NB4 (cell line): Measurements from ENCODE around the gene RAD51B.

Source experiments
- POLR2A ChIP-seq: IDR thresholded peaks from 2 replicates; pipeline ENCODE4 v1.6.1; 2011; ENCODE audit warnings: mild to moderate bottlenecking; ENCODE audit not compliant: insufficient read length; ENCODE audit errors: extremely low read depth
- TF ChIP-seq, protein P1 (sequence below): IDR thresholded peaks from one replicate; pipeline ENCODE4 v1.5.1; 2012; ENCODE audit warnings: low read depth, low read length

DNA sequence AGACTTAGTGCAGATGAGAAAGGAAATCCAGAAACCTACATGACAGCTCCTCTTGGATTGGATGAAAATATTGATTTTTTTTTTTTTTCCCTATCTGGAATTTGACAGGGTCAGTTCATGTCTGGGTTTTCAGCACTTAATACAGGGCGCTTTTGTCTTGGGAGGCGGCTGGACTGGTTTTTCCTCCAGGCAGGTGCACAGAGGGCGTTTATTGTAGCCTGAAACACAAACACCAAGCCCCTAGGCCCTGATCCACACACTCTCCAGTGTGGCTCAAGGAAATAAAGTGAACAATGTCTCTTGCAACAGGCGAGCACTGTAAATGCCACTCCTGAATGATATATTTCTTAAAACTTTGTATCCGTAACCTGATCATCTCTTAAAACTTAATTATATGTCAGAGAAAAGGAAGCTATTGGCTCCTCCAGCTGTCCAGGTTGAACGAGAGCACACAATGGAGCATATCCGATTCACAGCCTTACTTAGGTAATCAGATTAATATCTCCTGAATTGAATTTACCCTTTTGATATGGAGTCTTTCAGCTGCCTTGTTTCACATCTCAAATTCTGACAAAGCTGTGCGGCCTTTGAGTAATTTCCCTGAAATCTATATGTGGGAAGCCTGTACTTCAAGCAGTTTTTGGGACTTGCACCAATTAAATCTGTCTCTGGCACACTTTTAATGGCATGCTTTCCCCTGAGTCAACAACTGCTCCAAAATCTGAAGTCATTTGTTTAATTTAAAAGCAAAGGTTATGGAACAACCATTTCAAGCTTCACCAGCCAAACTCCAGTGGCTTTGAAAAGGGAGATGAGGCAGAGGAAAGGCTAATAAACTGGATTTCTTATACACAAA lies 487.6 kb downstream of the RAD51B start:
- TF ChIP-seq, protein P1, sequence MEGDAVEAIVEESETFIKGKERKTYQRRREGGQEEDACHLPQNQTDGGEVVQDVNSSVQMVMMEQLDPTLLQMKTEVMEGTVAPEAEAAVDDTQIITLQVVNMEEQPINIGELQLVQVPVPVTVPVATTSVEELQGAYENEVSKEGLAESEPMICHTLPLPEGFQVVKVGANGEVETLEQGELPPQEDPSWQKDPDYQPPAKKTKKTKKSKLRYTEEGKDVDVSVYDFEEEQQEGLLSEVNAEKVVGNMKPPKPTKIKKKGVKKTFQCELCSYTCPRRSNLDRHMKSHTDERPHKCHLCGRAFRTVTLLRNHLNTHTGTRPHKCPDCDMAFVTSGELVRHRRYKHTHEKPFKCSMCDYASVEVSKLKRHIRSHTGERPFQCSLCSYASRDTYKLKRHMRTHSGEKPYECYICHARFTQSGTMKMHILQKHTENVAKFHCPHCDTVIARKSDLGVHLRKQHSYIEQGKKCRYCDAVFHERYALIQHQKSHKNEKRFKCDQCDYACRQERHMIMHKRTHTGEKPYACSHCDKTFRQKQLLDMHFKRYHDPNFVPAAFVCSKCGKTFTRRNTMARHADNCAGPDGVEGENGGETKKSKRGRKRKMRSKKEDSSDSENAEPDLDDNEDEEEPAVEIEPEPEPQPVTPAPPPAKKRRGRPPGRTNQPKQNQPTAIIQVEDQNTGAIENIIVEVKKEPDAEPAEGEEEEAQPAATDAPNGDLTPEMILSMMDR, result no peak
- no peak for TF ChIP-seq POLR2A
